NCI-H345 (cell line): ENCODE results near the gene PRSS22.

Source experiments
- DNase-seq: peaks from one replicate; lab custom pipeline; 2025; lab: John Stamatoyannopoulos, UW

PRSS22 gene

DNA sequence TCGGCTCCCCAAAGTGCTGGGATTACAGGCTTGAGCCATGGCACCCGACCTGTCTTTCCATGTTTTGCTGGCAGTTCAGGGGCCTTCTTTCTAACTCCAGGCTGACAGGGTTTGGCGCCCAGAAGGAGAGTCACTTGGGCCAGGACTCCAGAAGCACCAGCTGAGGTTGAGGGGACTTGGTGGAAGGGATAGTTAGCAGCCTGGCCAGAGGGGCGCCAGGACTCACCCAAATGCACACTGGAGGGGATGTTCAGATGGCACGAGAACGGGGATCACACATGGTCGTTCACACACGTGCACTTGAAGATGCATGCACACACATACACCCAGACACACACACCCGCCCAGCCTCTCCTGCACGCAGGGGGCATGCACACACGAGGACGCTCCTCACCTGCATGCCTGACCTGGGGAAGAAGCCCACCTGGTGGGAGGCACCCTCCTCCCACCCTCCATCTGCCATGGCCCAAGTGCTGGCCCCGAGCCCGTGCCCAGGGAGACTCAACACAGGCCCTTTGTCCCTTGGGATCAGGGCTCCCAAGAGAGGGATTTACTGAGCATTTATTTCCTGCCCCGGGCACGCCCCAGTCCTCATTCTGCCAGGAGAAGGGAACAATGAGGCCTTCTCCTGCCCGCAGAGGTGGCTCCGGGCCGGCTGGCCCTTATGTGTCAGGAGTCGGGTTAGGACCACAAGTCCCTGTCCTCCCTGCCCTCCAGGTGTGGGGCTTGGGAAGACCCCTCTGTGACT is 43.2 kb downstream of the PRSS22 start:
- DNase-seq = no peak

DNA sequence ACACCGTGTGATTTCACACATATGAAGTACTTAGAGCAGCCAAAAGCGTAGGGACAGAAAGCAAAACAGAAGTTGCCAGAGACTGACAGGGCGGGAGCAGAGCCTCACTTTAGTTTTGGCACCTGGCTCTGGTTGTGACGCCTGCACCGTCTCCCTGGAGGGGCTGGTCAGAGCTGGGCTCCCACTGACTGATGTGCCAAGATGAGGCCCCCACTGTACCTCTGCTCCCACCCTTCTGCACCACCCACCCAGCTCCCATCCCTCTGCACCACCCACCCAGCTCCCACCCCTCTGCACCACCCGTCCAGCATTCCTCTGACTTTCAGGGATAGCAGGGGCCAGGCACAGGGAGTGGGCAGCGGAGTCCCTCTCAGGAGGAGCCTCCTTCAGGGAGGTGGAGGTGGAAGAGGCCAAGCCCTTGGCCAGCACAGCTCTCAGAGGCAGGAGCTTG is 44.2 kb downstream of the PRSS22 start:
- DNase-seq = no peak

DNA sequence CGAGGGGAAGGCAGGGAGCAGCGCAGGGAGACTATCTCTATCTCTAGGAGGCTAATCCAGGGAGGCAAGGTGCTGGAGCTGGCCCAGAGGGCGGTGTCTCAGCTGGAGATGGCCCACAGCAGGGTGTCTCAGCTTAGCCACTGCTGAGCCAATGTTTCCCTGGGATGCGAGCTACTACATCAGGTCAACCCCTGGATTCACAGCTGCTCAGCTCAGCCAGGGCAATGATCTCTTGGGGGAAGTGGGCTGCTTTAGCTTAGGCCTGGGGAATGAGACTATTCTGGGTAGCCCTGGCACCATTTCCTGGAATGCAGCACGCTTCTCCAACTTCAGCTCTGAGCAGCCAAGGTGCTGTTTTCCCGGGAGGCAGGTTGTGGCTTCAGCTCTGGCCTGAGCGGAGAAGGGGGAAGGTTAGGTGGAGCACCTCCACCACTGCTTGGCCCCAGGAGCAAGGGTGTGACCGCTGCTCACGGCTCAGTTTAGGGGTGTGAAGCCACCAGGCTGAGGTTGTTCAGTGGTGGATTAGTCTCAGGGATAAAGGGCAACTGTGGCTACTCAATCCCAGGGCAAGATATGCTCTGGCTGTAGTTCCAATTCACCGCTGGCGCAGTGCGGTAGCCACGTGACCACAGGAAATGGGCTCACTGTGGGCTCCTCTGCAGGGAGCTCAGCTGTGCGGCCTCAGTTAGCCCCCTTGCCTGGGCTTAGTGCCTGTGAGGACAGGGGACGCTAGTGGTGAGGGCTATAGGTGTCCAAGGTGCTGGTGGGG is 46.1 kb downstream of the PRSS22 start:
- DNase-seq = no peak

DNA sequence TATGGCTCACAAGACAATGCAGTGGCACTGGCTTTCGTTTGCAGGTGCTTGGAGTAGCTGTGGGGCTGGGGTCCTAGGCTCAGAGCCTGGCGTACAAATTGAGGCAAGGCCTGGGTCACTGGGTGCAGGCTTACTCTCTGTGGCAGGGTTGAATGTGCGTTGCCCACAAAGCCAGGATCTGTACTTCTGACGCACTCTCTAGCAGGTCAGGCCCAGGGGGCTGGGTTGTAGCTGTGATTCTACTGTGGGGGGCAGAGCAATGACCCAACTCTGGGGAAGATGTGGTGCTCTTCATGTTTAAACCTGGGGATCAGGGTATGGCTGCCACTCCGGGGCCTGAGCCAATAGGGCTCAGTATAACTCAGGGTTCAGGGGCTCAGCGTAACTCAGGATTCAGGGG is 47.3 kb downstream of the PRSS22 start:
- no peak for DNase-seq

DNA sequence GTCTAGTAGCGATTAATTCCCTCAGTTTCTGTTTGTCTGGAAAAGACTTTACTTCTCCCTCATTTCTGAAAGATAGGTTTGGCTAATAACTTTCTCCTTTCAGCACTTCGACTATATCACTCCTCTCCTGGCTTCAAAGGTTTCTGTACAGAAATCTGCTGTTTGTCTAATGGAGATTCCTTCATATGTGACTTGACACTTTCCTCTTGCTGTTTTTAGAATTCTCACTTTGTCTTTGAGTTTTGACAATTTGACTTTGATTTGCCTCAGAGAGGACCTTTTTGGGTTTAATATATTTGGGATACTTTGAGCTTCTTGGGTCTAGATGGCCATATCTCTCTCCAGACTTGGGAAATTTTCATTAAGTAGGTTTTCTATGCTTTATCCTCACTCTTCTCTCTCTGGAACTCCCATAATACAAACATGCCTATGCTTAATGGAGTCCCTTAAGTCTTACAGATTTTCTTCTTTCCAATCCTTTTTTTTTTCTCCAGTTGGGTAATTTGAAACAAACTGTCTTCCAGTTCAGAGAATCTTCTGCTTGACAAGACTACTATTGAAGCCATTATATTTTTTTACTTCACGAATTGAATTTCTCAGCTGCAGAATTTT is 48.7 kb downstream of the PRSS22 start:
- no peak for DNase-seq

DNA sequence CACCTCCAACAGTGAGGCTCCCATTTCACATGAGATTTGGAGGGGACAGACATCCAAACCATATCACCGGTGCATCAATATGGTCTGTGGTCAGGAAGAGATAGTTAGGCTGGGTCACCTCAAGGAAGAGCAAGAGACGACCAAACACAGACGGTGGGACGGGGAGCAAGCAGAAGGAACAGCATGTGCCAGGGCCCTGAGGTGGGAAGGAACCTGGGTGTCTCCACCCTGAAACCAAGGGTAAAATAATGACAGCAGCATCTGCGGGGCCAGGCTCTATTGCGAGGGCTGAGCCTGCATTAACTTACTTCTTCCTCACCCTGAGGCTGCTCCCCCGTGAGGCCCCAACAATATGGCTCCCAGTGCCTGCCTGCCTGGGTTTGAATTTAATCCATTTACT is 49.8 kb downstream of the PRSS22 start:
- no peak for DNase-seq

DNA sequence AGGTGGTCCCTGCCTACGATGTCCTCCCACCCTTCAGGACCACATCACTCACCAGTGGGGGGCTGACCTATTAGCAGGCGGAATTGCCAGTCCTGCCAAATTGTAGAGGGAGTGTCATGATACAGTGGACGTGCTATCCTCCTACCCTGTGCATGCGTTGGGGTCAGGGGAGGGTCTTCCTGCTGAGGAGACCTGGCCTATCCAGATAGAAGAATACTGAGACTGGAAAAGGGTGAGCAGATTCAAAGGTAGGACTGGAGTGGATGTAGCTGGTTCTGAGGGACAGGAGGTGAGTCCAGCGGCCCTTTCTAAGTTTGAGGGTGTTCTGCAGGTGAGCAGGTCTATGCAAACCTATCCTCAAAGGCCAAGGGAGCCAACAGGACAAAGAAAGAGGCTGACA is 51.7 kb downstream of the PRSS22 start:
- DNase-seq = no peak

DNA sequence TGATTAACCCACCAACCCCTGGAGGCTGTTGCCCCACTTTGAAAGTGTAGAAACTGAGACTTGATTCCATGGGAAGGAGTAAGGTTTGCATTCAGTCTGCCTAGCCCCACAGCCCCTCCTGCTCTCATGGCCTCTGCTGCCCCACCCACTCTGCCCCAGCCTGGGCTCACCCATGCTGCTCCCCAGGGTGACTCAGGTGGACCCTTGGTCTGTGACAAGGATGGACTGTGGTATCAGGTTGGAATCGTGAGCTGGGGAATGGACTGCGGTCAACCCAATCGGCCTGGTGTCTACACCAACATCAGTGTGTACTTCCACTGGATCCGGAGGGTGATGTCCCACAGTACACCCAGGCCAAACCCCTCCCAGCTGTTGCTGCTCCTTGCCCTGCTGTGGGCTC is 53.2 kb downstream of the PRSS22 start:
- DNase-seq = no peak

DNA sequence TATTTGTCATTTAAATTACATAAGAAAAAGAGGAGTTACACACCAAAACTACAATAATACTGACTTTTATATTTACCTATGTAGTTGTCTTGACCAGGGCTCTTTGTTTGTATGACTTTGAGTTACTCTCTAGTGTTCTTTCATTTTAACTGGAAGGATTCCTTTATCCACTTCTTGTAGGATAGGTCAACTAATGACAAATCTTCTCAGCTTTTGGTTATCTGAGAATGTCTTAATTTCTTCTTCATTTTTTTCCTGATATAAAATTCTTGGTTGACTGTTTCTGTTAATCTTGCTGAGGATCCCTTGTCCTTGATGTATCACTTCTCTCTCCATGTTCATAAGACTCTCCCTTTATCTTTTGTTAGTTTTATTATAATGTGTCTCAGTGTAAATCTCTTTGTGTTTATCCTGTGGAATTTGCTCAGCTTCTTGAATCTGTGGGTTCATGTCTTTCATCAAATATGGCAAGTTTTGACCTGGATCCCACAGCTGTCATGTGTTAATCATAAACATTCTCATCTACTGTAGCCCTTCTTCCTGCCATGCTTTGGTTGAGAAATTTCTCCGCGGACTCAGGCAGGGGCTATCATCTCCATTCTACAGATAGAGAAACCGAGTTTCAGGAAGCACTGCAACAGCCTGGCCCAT is 54.3 kb downstream of the PRSS22 start:
- DNase-seq = no peak
